GM23248 (cell line): Measurements from ENCODE around the gene ARSJ.

Experiments used
- EZH2 ChIP-seq: fragments of 200-600 bp; sonication (generic); IDR thresholded peaks from 2 replicates; pipeline ENCODE4 v1.6.1; 2018; ENCODE audit warnings: antibody characterized with exemption, mild to moderate bottlenecking; ENCODE audit not compliant: insufficient read depth, poor library complexity, severe bottlenecking
- EZH2phosphoT487 ChIP-seq: fragments of 200-600 bp; sonication (generic); IDR thresholded peaks from 2 replicates; pipeline ENCODE4 v1.6.1; 2018; ENCODE audit warnings: antibody characterized with exemption, moderate library complexity, mild to moderate bottlenecking, low read depth; ENCODE audit not compliant: insufficient read depth

- TF ChIP-seq EZH2: no peak
- TF ChIP-seq EZH2phosphoT487: no peak
Measured at GRCh38 chr4:113885291-113885690, 94.2 kb downstream of the ARSJ start.
